ENCODE results near the gene CACNA1I. TPM values are rescaled to one million over a fixed set of nuclear protein-coding genes. Genes with fewer than 3 reads are reported as not detected.
"Not testable (repeated sequence)": the region's sequence is repeated elsewhere in the genome, so short reads cannot be mapped to it uniquely, and the experiment has no call there.

The CACNA1I gene
- total and polyA plus RNA-seq, 9 donors: 0.04 to 0.14 (median 0.09) TPM

DNA sequence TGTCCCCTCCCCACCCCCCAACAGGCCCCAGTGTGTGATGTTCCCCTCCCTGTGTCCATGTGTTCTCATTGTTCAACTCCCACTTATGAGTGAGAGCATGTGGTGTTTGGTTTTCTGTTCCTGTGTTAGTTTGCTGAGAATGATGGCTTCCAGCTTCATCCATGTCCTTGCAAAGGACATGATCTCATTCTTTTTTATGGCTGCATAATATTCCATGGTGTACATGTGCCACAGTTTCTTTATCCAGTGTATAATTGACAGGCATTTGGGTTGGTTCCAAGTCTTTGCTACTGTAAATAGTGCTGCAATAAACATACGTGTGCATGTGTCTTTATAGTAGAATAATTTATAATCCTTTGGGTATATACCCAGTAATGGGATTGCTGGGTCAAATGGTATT is 163.5 kb downstream of the CACNA1I start:
- not testable (repeated sequence) for H3K4me1 ChIP-seq (ENCODE audit: control insufficient read depth, insufficient read depth, low read length); H3K9me3 ChIP-seq (replicated peaks; ENCODE audit: control insufficient read depth, low read depth, low read length); H3K4me3 ChIP-seq (ENCODE audit: low read length); H3K27ac ChIP-seq (ENCODE audit: low read length); H3K36me3 ChIP-seq (ENCODE audit: control insufficient read depth, insufficient read depth, low read length); DNase-seq
- no CpG with 5 or more reads among the region's 1 CpG for WGBS (ENCODE audit: insufficient coverage)
- H3K27me3 ChIP-seq (ENCODE audit: control insufficient read depth, insufficient read depth, low read length): peaks cover 35% of the 10 kb centered on the region

DNA sequence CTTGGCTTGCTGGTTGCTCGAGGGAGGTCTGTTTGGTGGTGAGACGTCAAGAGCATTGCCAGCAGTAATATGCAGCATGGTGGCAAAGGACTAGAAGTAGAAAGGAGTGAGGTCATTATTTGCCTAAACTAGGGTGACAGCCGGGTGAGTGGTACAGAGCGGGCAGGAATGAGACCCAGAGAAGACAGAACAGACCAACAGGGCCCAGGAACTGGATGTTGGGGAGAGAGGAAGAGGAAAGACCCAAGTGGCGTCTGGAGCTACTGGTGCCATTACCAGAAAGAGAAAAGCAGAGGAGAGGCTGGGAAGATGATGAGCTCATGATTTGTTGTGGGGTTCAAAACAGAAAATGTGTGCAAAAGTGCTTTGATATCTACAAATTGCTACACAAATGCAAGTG is 164.3 kb downstream of the CACNA1I start:
- no peak overlapping the region for H3K27ac ChIP-seq (ENCODE audit: low read length)
- H3K36me3 ChIP-seq (ENCODE audit: control insufficient read depth, insufficient read depth, low read length): no peaks in the 10 kb centered on the region
- peaks cover 32% of the 10 kb centered on the region for H3K27me3 ChIP-seq (ENCODE audit: control insufficient read depth, insufficient read depth, low read length)
- H3K9me3 ChIP-seq (replicated peaks; ENCODE audit: control insufficient read depth, low read depth, low read length): no peaks in the 10 kb centered on the region
- WGBS (ENCODE audit: insufficient coverage): 84% methylated on average over 5 of the region's 5 CpGs
- DNase-seq: no peak
- no peak overlapping the region for H3K4me3 ChIP-seq (ENCODE audit: low read length)
- H3K4me1 ChIP-seq (ENCODE audit: control insufficient read depth, insufficient read depth, low read length): no peaks in the 10 kb centered on the region

DNA sequence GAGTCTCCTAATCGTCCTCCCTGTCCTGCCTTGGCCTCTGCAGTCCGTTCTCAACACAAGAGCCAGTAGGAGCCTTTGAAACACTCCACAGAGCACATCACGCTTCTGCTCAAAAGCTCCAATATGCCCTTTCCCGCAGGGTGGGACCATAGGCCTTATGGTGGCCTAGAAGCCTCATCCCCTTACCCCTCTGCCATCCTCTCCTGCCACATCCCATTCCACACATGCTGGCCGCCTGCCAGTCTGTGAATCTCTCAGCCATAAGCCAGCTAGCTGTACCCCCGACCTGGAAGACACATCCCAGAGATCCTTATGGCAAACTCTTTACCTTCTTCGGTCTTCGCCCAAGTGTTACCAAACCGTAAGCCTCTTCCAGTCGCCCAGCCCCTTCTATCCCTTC is 165.2 kb downstream of the CACNA1I start:
- WGBS (ENCODE audit: insufficient coverage): 82% methylated on average over 9 of the region's 10 CpGs
- Histone ChIP-seq H3K27me3 (ENCODE audit: control insufficient read depth, insufficient read depth, low read length) (peaks cover 34% of the 10 kb centered on the region), H3K4me3 (ENCODE audit: low read length) (no peak overlapping the region), H3K27ac (ENCODE audit: low read length) (no peak overlapping the region), H3K9me3 (replicated peaks; ENCODE audit: control insufficient read depth, low read depth, low read length) (no peaks in the 10 kb centered on the region), H3K36me3 (ENCODE audit: control insufficient read depth, insufficient read depth, low read length) (no peaks in the 10 kb centered on the region), H3K4me1 (ENCODE audit: control insufficient read depth, insufficient read depth, low read length) (no peaks in the 10 kb centered on the region)
- no peak for DNase-seq

DNA sequence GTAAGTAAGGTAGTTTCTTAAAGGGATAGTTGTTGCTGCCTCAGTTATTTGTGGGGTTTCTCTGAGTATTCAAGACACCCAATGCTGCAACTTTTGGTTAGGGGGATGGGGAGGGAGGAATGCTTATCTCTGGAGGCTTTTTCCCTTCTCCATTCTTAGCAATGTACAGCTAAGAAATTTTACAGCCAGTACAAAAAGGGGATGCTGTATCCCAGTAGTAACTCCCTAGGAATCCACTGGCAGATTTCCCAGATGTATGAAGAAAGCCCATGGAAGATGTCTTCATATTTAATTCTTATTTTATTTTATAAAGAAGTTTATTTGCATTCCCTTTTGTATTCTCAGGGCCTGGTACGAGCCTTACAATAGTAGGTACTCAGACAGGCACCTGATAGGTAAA is 168.2 kb downstream of the CACNA1I start:
- H3K9me3 ChIP-seq (replicated peaks; ENCODE audit: control insufficient read depth, low read depth, low read length): no peaks in the 10 kb centered on the region

More for the DNA sequence above, 168.2 kb downstream of the CACNA1I start:
- Histone ChIP-seq H3K27ac (ENCODE audit: low read length) (no peak overlapping the region), H3K27me3 (ENCODE audit: control insufficient read depth, insufficient read depth, low read length) (peaks cover 15% of the 10 kb centered on the region), H3K36me3 (ENCODE audit: control insufficient read depth, insufficient read depth, low read length) (no peaks in the 10 kb centered on the region), H3K4me1 (ENCODE audit: control insufficient read depth, insufficient read depth, low read length) (no peaks in the 10 kb centered on the region), H3K4me3 (ENCODE audit: low read length) (no peak overlapping the region)
- DNase-seq: no peak
- WGBS (ENCODE audit: insufficient coverage): no CpG with 5 or more reads among the region's 1 CpG

Other genes with a start within 250 kb of the CACNA1I start
- 6.3 TPM for gene SYNGR1, start 220.8 kb upstream of the CACNA1I start, total RNA-seq
- gene SYNGR1, start 220.8 kb upstream of the CACNA1I start, polyA plus RNA-seq (ENCODE audit: insufficient read depth in 1 of 8, insufficient read length in 8 of 8, low replicate concordance in 1 of 8): 10 to 100 TPM; 12.4 to 19.8 (median 14.9) TPM
- gene TAB1, start 171.0 kb upstream of the CACNA1I start, total RNA-seq: 13.4 TPM
- gene TAB1, start 171.0 kb upstream of the CACNA1I start, polyA plus RNA-seq (ENCODE audit: insufficient read depth in 1 of 8, insufficient read length in 8 of 8, low replicate concordance in 1 of 8): 10 to 100 TPM; 20.3 to 27.1 (median 22.5) TPM
- gene MGAT3, start 113.7 kb upstream of the CACNA1I start, total RNA-seq: 1.7 TPM
- gene MGAT3, start 113.7 kb upstream of the CACNA1I start, polyA plus RNA-seq (ENCODE audit: insufficient read depth in 1 of 8, insufficient read length in 8 of 8, low replicate concordance in 1 of 8): 1 to 10 TPM; 3.4 to 9.6 (median 5.0) TPM
- gene MIEF1, start 68.5 kb upstream of the CACNA1I start, total RNA-seq: 9.4 TPM
- gene MIEF1, start 68.5 kb upstream of the CACNA1I start, polyA plus RNA-seq (ENCODE audit: insufficient read depth in 1 of 8, insufficient read length in 8 of 8, low replicate concordance in 1 of 8): 10 to 100 TPM; 15.3 to 21.7 (median 18.1) TPM
- gene ATF4, start 50.2 kb upstream of the CACNA1I start, total RNA-seq: 307 TPM
- 100 to 1,000 TPM; 306 to 403 (median 323) TPM for gene ATF4, start 50.2 kb upstream of the CACNA1I start, polyA plus RNA-seq (ENCODE audit: insufficient read depth in 1 of 8, insufficient read length in 8 of 8, low replicate concordance in 1 of 8)
- gene RPS19BP1, start 38.0 kb upstream of the CACNA1I start, total RNA-seq: 63.0 TPM
- 10 to 100 TPM; 43.2 to 66.6 (median 52.2) TPM for gene RPS19BP1, start 38.0 kb upstream of the CACNA1I start, polyA plus RNA-seq (ENCODE audit: insufficient read depth in 1 of 8, insufficient read length in 8 of 8, low replicate concordance in 1 of 8)